Measurements from ENCODE around the gene FAM162B.
"Not testable (repeated sequence)": the region's sequence is repeated elsewhere in the genome, so short reads cannot be mapped to it uniquely, and the experiment has no call there.

FAM162B gene

GRCh38 chr6:116764961-116765841, at the start of gene FAM162B:
Gene FAM162B (minus strand): TSS chr6:116765719. CDS start chr6:116765576, 143 bp downstream.
- DNase-seq (ENCODE audit: low spot score) = no peak

GRCh38 chr6:116812051-116812650, 46.6 kb upstream of the FAM162B start:
- no peak for DNase-seq (ENCODE audit: low spot score)

DNA sequence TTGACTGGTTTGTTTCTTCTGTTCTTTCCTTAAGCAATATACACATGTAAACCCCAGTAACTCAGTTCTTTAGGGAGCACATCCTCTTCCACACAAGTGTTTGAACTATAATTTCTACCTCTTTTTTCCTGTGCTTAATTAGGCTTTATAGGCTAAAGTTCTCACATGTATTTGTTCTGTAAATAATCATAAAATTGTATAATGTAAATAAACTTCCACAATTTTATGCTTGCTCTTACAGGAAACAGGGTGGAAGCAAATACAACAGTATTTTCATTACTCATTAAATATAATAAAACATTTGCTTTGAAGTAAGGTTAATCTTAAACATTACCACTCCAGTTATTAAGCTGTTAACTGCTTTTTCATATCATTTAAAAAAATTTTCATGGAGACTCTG, 36.5 kb upstream of the FAM162B start:
- DNase-seq (ENCODE audit: low spot score) = no peak

GRCh38 chr6:116799945-116800344, 34.4 kb upstream of the FAM162B start:
- DNase-seq (ENCODE audit: low spot score) = no peak

- no peak for DNase-seq (ENCODE audit: low spot score)
These were observed 32.1 kb upstream of the FAM162B start for GRCh38 chr6:116797585-116797984.

GRCh38 chr6:116793224-116793623, 27.7 kb upstream of the FAM162B start:
- no peak for DNase-seq (ENCODE audit: low spot score)

GRCh38 chr6:116783852-116784251, 18.3 kb upstream of the FAM162B start:
- no peak for DNase-seq (ENCODE audit: low spot score)

DNA sequence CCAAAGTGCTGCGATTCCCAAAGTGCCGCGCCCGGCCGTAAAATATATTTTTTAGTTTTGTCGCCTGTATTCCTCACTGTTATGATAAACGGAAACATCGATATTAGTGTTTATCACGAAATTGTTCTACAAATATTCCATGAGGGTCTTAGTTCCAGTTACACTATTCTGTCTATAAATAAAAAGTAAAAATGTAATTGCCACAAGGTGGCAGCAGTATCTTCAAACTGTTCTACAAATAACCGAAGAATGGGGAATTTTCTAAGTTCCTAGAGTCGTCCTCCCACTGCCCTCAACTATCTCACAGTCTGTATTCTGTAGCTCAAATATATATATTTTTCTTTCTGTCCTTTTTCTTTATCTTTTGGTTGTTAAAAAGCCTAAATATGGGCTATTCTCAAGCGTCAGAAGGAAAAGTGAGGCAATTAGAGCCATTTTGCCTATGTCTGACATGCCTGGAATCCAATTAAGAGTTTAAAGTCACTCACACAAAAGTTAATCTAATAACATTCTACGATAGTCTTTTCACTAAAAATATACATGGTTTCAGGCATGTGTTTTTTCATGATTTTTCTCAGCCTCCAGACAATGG, 14.2 kb upstream of the FAM162B start:
- peak; percentile 17 for DNase-seq (ENCODE audit: low spot score)

GRCh38 chr6:116773886-116774285, 8.4 kb upstream of the FAM162B start:
- DNase-seq (ENCODE audit: low spot score) = no peak

- no peak for DNase-seq (ENCODE audit: low spot score)
These were observed 6.9 kb upstream of the FAM162B start for GRCh38 chr6:116772450-116772849.

- no peak for DNase-seq (ENCODE audit: low spot score)
These were observed 2.2 kb upstream of the FAM162B start for GRCh38 chr6:116767715-116768114.

GRCh38 chr6:116766506-116767176, 1.1 kb upstream of the FAM162B start:
- DNase-seq (ENCODE audit: low spot score) = no peak

DNA sequence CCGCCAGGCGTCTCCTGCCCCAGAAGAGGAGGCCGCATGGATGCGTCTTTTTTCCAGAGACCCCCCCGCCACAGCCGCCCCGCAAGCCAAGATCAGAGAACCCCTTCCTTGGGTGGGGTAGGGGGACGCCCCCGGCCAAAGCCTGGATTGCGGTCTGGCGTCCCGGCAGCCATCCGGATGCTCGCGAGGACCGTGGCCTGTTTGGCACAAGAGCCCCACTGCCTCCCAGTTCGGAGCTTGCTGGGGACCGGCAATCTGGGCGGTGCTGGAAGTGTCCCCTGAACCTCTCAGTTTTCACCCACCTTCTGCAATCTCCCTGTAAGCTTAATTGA, 924 bp downstream of the FAM162B start:
- no peak for DNase-seq (ENCODE audit: low spot score)

- no peak for DNase-seq (ENCODE audit: low spot score)
These were observed 1.5 kb downstream of the FAM162B start for GRCh38 chr6:116763906-116764628.

GRCh38 chr6:116763048-116763447, 2.5 kb downstream of the FAM162B start:
- no peak for DNase-seq (ENCODE audit: low spot score)

DNA sequence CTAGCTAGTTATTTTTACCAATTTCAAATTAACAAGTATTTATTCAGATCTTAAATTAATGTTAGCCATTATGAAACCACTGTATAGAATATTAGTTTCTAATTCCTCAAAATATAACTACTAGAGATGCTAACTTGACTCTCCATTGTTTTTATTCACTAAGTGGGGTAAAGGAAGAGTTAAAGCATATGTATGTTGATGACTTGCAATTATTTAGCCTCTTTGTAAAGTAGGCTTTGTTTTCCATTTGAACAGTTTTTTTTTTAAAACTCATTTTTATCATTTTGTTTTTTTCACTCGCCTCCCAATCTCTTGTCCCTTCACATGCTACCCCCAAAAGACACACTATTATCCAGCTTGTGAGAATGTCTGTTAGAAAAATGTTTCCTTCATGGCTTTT, 3.3 kb downstream of the FAM162B start:
- no peak for DNase-seq (ENCODE audit: low spot score)

GRCh38 chr6:116761779-116762178, 3.7 kb downstream of the FAM162B start:
- DNase-seq (ENCODE audit: low spot score) = no peak

DNA sequence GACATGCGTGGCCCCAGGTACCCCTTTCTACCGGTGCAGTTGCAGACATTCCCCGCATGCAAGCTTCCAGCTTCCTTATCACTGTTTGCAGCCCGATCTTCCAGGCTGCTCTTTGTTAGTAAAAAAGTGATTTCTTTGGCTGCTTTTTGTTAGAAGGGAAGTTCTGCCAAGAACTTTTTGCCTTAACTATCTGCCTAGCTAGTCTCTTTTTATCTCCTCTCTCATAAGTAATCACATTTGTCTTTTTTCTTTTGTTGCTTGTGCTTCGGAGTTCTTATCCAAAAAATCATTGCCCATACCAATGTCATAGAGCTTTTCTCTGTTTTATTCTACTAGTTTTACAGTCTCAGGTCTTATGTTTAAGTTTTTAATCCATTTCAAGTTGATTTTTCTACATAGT, 20.3 kb downstream of the FAM162B start:
- no peak for DNase-seq (ENCODE audit: low spot score)

DNA sequence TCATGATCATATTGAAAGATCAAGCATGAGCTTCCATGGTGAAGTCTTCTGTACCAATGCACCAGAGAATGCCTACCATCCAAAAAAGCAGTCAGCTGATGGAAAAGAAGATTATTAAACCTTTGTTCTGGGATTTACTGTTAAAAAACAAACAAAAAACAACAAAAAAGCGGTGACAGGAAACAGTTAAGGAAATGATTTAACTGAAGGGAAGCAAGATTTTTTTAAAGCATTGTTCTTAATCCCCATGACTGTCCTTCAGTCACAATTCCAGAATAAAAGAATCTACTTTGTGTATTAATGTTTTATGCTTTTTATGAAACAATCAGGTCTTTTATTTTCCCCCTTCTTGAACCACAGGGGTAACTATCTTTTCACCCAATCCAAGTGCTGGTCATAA, 23.9 kb downstream of the FAM162B start:
- no peak for DNase-seq (ENCODE audit: low spot score)

- not testable (repeated sequence) for DNase-seq (ENCODE audit: low spot score)
These were observed 25.0 kb downstream of the FAM162B start for GRCh38 chr6:116740486-116740885.

- no peak for DNase-seq (ENCODE audit: low spot score)
These were observed 28.5 kb downstream of the FAM162B start for GRCh38 chr6:116737004-116737403.

DNA sequence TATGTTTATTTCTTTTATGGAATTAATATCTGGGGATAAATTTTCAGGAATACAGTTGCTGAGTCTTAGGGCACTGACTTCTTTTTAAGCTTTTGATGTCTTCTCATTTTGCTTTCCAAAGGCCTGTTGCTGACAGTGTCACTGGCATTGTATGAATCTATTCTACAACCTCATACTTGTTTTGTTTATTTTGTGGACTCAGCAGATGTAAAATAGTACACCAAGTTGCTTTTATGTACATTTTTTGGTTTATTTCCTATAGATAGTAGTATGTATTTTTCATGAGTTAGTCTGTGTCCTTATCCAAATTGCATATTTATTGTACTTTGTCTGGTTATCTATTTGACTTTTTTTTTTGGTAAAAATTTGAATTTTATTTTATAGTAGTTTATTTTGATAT, 35.0 kb downstream of the FAM162B start:
- DNase-seq (ENCODE audit: low spot score) = no peak
